GOT3 (cell line): Measurements from ENCODE around the gene ADGRL2.
"Not testable (repeated sequence)": the region's sequence is repeated elsewhere in the genome, so short reads cannot be mapped to it uniquely, and the experiment has no call there.

Experiments used
- DNase-seq: peaks from one replicate; lab custom pipeline; 2025; ENCODE audit warnings: mixed read lengths; lab: John Stamatoyannopoulos, UW

ADGRL2 gene

GRCh38 chr1:81847063-81847462, 46.3 kb downstream of the ADGRL2 start:
- DNase-seq = no peak

- DNase-seq = no peak
Measured at GRCh38 chr1:81848880-81849682, 48.3 kb downstream of the ADGRL2 start.

GRCh38 chr1:81850031-81850430, 49.3 kb downstream of the ADGRL2 start:
- no peak for DNase-seq

- no peak for DNase-seq
Measured at GRCh38 chr1:81850495-81850894, 49.8 kb downstream of the ADGRL2 start.

GRCh38 chr1:81851217-81851616, 50.5 kb downstream of the ADGRL2 start:
- no peak for DNase-seq

- no peak for DNase-seq
Measured at GRCh38 chr1:81852961-81853360, 52.2 kb downstream of the ADGRL2 start.

GRCh38 chr1:81867235-81867634, 66.5 kb downstream of the ADGRL2 start:
- DNase-seq = no peak

- DNase-seq = no peak
Measured at GRCh38 chr1:81869307-81869706, 68.6 kb downstream of the ADGRL2 start.

GRCh38 chr1:81871091-81871490, 70.4 kb downstream of the ADGRL2 start:
- DNase-seq = not testable (repeated sequence)

GRCh38 chr1:81873946-81874345, 73.2 kb downstream of the ADGRL2 start:
- DNase-seq = no peak

GRCh38 chr1:81874461-81874860, 73.7 kb downstream of the ADGRL2 start:
- no peak for DNase-seq

GRCh38 chr1:81874940-81875339, 74.2 kb downstream of the ADGRL2 start:
- DNase-seq = no peak

GRCh38 chr1:81876901-81877733, 76.4 kb downstream of the ADGRL2 start:
- no peak for DNase-seq

- no peak for DNase-seq
Measured at GRCh38 chr1:81877940-81878339, 77.2 kb downstream of the ADGRL2 start.

GRCh38 chr1:81878538-81878937, 77.8 kb downstream of the ADGRL2 start:
- DNase-seq = no peak

GRCh38 chr1:81880781-81881180, 80.0 kb downstream of the ADGRL2 start:
- DNase-seq = no peak

GRCh38 chr1:81885291-81885690, 84.6 kb downstream of the ADGRL2 start:
- no peak for DNase-seq

GRCh38 chr1:81886292-81886691, 85.6 kb downstream of the ADGRL2 start:
- DNase-seq = not testable (repeated sequence)

- no peak for DNase-seq
Measured at GRCh38 chr1:81887421-81888144, 86.8 kb downstream of the ADGRL2 start.

GRCh38 chr1:81889166-81889565, 88.4 kb downstream of the ADGRL2 start:
- DNase-seq = no peak

- no peak for DNase-seq
Measured at GRCh38 chr1:81894867-81895266, 94.1 kb downstream of the ADGRL2 start.

- DNase-seq = no peak
Measured at GRCh38 chr1:81899214-81899821, 98.6 kb downstream of the ADGRL2 start.
